Liver (tissue), 9 donors: ENCODE measurements around the gene LPAR3. TPM values are rescaled to one million over a fixed set of nuclear protein-coding genes. Genes with fewer than 3 reads are reported as not detected.

ENCODE experiments used
- DNase-seq: peaks from one replicate; pipeline ENCODE4 v3.0.0-alpha.2; 2017; ENCODE audit warnings: low spot score
- H3K27ac ChIP-seq, 2 donors: one replicate each; pipeline ENCODE4 v1.7.0; 2013; ENCODE audit warnings: inconsistent platforms in 2 of 2, low read length in 2 of 2, control low read depth in 1 of 2, low read depth in 1 of 2, mild to moderate bottlenecking in 1 of 2
- H3K27me3 ChIP-seq, 4 donors: one replicate each; pipeline versions ENCODE4 v1.6.1 to v1.7.0; 2013; ENCODE audit warnings: low read length in 3 of 4, inconsistent platforms in 1 of 4, mild to moderate bottlenecking in 1 of 4, moderate library complexity in 1 of 4; ENCODE audit not compliant: control insufficient read depth in 4 of 4, insufficient read depth in 4 of 4
- H3K36me3 ChIP-seq, 4 donors: one replicate each; pipeline versions ENCODE4 v1.6.1 to v1.7.0; 2013; ENCODE audit warnings: low read length in 3 of 4, mild to moderate bottlenecking in 3 of 4, low read depth in 1 of 4, moderate library complexity in 1 of 4; ENCODE audit not compliant: control insufficient read depth in 4 of 4, insufficient read depth in 3 of 4
- H3K4me1 ChIP-seq, 4 donors: one replicate each; pipeline versions ENCODE4 v1.6.1 to v1.7.0; 2013; ENCODE audit warnings: low read length in 3 of 4, mild to moderate bottlenecking in 3 of 4, moderate library complexity in 1 of 4; ENCODE audit not compliant: control insufficient read depth in 4 of 4, insufficient read depth in 4 of 4
- H3K4me3 ChIP-seq, 3 donors: one replicate each; pipeline versions ENCODE4 v1.6.1 to v1.7.0; 2013; ENCODE audit warnings: low read length in 3 of 3, control low read depth in 1 of 3, low read depth in 1 of 3, mild to moderate bottlenecking in 1 of 3
- H3K9ac ChIP-seq, 2 donors: one replicate each; pipeline ENCODE4 v1.7.0; 2013; ENCODE audit warnings: low read length in 2 of 2, mild to moderate bottlenecking in 2 of 2, moderate library complexity in 2 of 2, control low read depth in 1 of 2, low read depth in 1 of 2
- H3K9me3 ChIP-seq, 4 donors: one replicate each; pipeline versions ENCODE4 v1.6.1 to v1.7.0; 2013; ENCODE audit warnings: low read length in 3 of 4; ENCODE audit not compliant: control insufficient read depth in 4 of 4
- ATF3 ChIP-seq: IDR thresholded peaks from 2 replicates; pipeline ENCODE4 v1.6.1; 2016; ENCODE audit warnings: antibody characterized with exemption
- CTCF ChIP-seq: fragments of 150-350 bp; IDR thresholded peaks from 2 replicates; pipeline ENCODE4 v1.5.1; 2017; ENCODE audit warnings: improper control_type of control experiment, low read depth, low read length; ENCODE audit not compliant: missing input control
- EGR1 ChIP-seq, 2 donors: IDR thresholded peaks; 2 replicates each; pipeline ENCODE4 v1.6.1; 2016 to 2018; ENCODE audit warnings: antibody characterized with exemption in 2 of 2, low read depth in 2 of 2
- FOXA1 ChIP-seq: IDR thresholded peaks from 2 replicates; pipeline ENCODE4 v1.6.1; 2016; ENCODE audit warnings: antibody characterized with exemption
- FOXA2 ChIP-seq: IDR thresholded peaks from 2 replicates; pipeline ENCODE4 v1.6.1; 2016; ENCODE audit warnings: antibody characterized with exemption
- GABPA ChIP-seq, 2 donors: IDR thresholded peaks in 1 of 2; conservative IDR thresholded peaks in 1 of 2; 2 replicates each; pipeline ENCODE4 v1.6.1; 2016; ENCODE audit warnings: antibody characterized with exemption in 2 of 2, mild to moderate bottlenecking in 1 of 2, moderate library complexity in 1 of 2
- HNF4A ChIP-seq, 2 donors: conservative IDR thresholded peaks; 2 replicates each; pipeline ENCODE4 v1.6.1; 2016; ENCODE audit warnings: antibody characterized with exemption in 2 of 2, mild to moderate bottlenecking in 2 of 2
- HNF4G ChIP-seq: IDR thresholded peaks from 2 replicates; pipeline ENCODE4 v1.6.1; 2016; ENCODE audit warnings: antibody characterized with exemption
- JUND ChIP-seq, 2 donors: IDR thresholded peaks; 2 replicates each; pipeline ENCODE4 v1.6.1; 2016; ENCODE audit warnings: antibody characterized with exemption in 2 of 2
- MAX ChIP-seq: IDR thresholded peaks from 2 replicates; pipeline ENCODE4 v1.6.1; 2016; ENCODE audit warnings: antibody characterized with exemption
- NR2F2 ChIP-seq: IDR thresholded peaks from 2 replicates; pipeline ENCODE4 v1.6.1; 2016; ENCODE audit warnings: antibody characterized with exemption
- RAD21 ChIP-seq, 2 donors: IDR thresholded peaks; 2 replicates each; pipeline ENCODE4 v1.6.1; 2016; ENCODE audit warnings: antibody characterized with exemption in 2 of 2, mild to moderate bottlenecking in 2 of 2
- REST ChIP-seq: IDR thresholded peaks from 2 replicates; pipeline ENCODE4 v1.6.1; 2016; ENCODE audit warnings: antibody characterized with exemption, mild to moderate bottlenecking
- RXRA ChIP-seq, 2 donors: IDR thresholded peaks; 2 replicates each; pipeline ENCODE4 v1.6.1; 2017 to 2018; ENCODE audit warnings: antibody characterized with exemption in 2 of 2, mild to moderate bottlenecking in 1 of 2
- SP1 ChIP-seq: IDR thresholded peaks from 2 replicates; pipeline ENCODE4 v1.6.1; 2018; ENCODE audit warnings: antibody characterized with exemption, mild to moderate bottlenecking
- TAF1 ChIP-seq: conservative IDR thresholded peaks from 2 replicates; pipeline ENCODE4 v1.6.1; 2016; ENCODE audit warnings: antibody characterized with exemption, mild to moderate bottlenecking
- YY1 ChIP-seq: IDR thresholded peaks from 2 replicates; pipeline ENCODE4 v1.6.1; 2016; ENCODE audit warnings: antibody characterized with exemption, mild to moderate bottlenecking
- ZBTB33 ChIP-seq: IDR thresholded peaks from 2 replicates; pipeline ENCODE4 v1.6.1; 2016; ENCODE audit warnings: antibody characterized with exemption
- WGBS: extraction: QIAGEN DNeasy Blood & Tissue Kit; methylation state at CpG from one replicate; pipeline ENCODE4 v1.1.7; 2013; 5-methylcytosine and 5-hydroxymethylcytosine counted together
- polyA plus RNA-seq, 2 donors: library from polyadenylated mRNA; stranded (reverse) in 1 of 2; unstranded in 1 of 2; fragments of 200-250 nt in 1 of 2; fragments of >200 nt in 1 of 2; fragmentation: Nextera tagmentation in 1 of 2; extraction: Ambion mirVana in 1 of 2; gene quantifications; one replicate each; pipeline versions ENCODE4 v1.2.1 to v1.2.3, GENCODE V29; 2013 to 2015
- total RNA-seq, 2 donors: library from RNA; depleted of rRNA; stranded (reverse); fragments of >200 nt; gene quantifications; one replicate each; pipeline ENCODE4 v1.2.3, GENCODE V29; 2014
- donor health status: healthy.
- donor health status: healthy.
- donor health status: healthy.
- donor health status: healthy.
- donor health status: healthy.

Gene LPAR3
- total and polyA plus RNA-seq, 4 donors = 0.56 TPM; not detected in 3

- Histone ChIP-seq H3K4me1 (peaks cover 0 to 2% (median 0%) of the 10 kb centered on the region in 4 donors), H3K9me3 (peaks cover 0 to 3% (median 0%) of the 10 kb centered on the region in 4 donors), H3K4me3 (no peak overlapping the region), H3K27me3 (no peaks in the 10 kb centered on the region), H3K27ac (no peak overlapping the region), H3K36me3 (no peaks in the 10 kb centered on the region), H3K9ac (no peak overlapping the region)
- TF ChIP-seq FOXA1 (no peak), FOXA2 (no peak), CTCF (no peak), GABPA (IDR thresholded peaks at IDR 0.05 in 1 of 2, conservative IDR thresholded peaks at IDR 0.05 in 1 of 2) (no peak), NR2F2 (no peak), ZBTB33 (no peak), TAF1 (no peak), HNF4G (no peak), EGR1 (IDR thresholded peaks at IDR 0.05; ENCODE audit: low read depth in 2 of 2) (no peak), SP1 (no peak), HNF4A (conservative IDR thresholded peaks at IDR 0.05) (no peak), RAD21 (IDR thresholded peaks at IDR 0.05) (no peak), YY1 (no peak), MAX (no peak), RXRA (IDR thresholded peaks at IDR 0.05) (no peak), JUND (IDR thresholded peaks at IDR 0.05) (no peak), ATF3 (no peak), REST (no peak)
- DNase-seq = no peak
- WGBS = 83% methylated on average over 2 of the region's 2 CpGs
These were observed 7.5 kb downstream of the LPAR3 start for GRCh38 chr1:84885469-84885868.
